WTC11 (cell line): Measurements from ENCODE around the gene ZNF771.

Source experiments
- CTCF ChIP-seq: fragments of 200-600 bp; IDR thresholded peaks from 2 replicates; pipeline ENCODE4 v1.8.0; 2022; ENCODE audit warnings: antibody characterized with exemption
- MAX ChIP-seq: sonication (generic); formaldehyde crosslinking; IDR thresholded peaks from 2 replicates; pipeline ENCODE4 v1.8.0; 2022; ENCODE audit warnings: mild to moderate bottlenecking, missing genetic modification reagents

GRCh38 chr16:30414159-30414558, 6.8 kb downstream of the ZNF771 start:
- TF ChIP-seq CTCF (no peak), MAX (no peak)
